ENCODE results near the gene CNTNAP2. TPM values are rescaled to one million over a fixed set of nuclear protein-coding genes. Genes with fewer than 3 reads are reported as not detected.

The CNTNAP2 gene
- total RNA-seq, 4 donors from 2014 or later: 0.29 to 0.88 (median 0.33) TPM; not detected in 1

DNA sequence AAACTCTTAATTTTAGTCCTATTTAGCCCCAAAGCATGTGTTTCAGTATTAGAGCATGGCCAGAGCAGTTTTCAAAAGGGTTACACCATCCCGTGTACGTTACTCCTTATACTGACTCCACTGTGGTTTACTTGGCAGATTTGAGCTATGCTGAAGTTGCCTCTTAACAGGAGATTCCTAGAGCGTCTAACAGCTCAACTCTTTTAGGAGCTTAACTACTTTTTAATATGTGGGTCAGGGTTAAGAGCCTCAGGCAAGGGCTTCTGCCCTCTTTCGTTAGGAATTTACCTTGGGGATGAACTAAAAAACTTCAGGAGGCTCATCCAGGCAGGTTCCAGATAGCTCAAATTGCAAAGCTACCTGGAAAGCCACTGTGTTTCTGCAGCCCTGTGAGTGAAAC lies 1799.2 kb downstream of the CNTNAP2 start:
- H3K4me3 ChIP-seq (replicated peaks in 1 of 3): no peak overlapping the region
- intact Hi-C loops (cut with DNase I): no loop called here
- H3K27me3 ChIP-seq: no peaks in the 10 kb centered on the region
- H3K27ac ChIP-seq: no peak overlapping the region
- no peaks in the 10 kb centered on the region for H3K4me1 ChIP-seq
- H3K36me3 ChIP-seq: no peaks in the 10 kb centered on the region
- no peak for DNase-seq
- 15 to 18% methylated on average over 4 of the region's 4 CpGs for WGBS, 2 donors
- TF ChIP-seq, protein P1, sequence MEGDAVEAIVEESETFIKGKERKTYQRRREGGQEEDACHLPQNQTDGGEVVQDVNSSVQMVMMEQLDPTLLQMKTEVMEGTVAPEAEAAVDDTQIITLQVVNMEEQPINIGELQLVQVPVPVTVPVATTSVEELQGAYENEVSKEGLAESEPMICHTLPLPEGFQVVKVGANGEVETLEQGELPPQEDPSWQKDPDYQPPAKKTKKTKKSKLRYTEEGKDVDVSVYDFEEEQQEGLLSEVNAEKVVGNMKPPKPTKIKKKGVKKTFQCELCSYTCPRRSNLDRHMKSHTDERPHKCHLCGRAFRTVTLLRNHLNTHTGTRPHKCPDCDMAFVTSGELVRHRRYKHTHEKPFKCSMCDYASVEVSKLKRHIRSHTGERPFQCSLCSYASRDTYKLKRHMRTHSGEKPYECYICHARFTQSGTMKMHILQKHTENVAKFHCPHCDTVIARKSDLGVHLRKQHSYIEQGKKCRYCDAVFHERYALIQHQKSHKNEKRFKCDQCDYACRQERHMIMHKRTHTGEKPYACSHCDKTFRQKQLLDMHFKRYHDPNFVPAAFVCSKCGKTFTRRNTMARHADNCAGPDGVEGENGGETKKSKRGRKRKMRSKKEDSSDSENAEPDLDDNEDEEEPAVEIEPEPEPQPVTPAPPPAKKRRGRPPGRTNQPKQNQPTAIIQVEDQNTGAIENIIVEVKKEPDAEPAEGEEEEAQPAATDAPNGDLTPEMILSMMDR (IDR thresholded peaks at IDR 0.05): no peak
- no peak for TF ChIP-seq POLR2A (IDR thresholded peaks at IDR 0.05)
- no peaks in the 10 kb centered on the region for H3K9me3 ChIP-seq

DNA sequence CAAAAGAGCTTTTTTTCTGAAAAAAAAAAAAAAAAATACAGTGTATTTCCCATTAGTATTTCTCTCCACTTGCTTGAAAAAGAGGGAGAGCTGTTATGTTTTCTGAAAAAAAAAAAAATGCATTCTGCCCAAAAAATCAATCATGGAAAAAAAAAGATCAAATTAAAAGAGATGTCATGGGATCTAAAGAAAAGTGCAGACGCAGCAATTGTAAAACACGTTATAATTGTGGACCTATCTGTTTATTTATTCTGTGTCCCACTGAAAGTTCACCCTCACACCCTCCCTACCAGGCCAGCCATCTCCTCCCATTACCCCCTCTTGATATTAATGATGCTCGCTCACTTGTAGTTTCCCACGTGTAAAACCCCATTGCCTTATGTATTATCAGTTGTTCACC lies 1800.0 kb downstream of the CNTNAP2 start:
- Histone ChIP-seq H3K27me3 (no peaks in the 10 kb centered on the region), H3K27ac (no peak overlapping the region), H3K36me3 (no peaks in the 10 kb centered on the region), H3K4me3 (replicated peaks in 1 of 3) (no peak overlapping the region), H3K4me1 (no peaks in the 10 kb centered on the region), H3K9me3 (no peaks in the 10 kb centered on the region)
- 83 to 84% methylated on average over 4 of the region's 4 CpGs for WGBS, 2 donors
- intact Hi-C loops (cut with DNase I): no loop called here
- no peak for DNase-seq
- no peak for TF ChIP-seq POLR2A (IDR thresholded peaks at IDR 0.05)
- TF ChIP-seq, protein P1 (IDR thresholded peaks at IDR 0.05): no peak

GRCh38 chr7:147923841-147924240 lies 1807.2 kb downstream of the CNTNAP2 start:
- no peak for DNase-seq
- no peaks in the 10 kb centered on the region for H3K4me1 ChIP-seq
- intact Hi-C loops (cut with DNase I): no loop called here
- no peak overlapping the region for H3K27ac ChIP-seq
- no peaks in the 10 kb centered on the region for H3K9me3 ChIP-seq
- H3K27me3 ChIP-seq: no peaks in the 10 kb centered on the region
- no peak for TF ChIP-seq POLR2A (IDR thresholded peaks at IDR 0.05)
- TF ChIP-seq, protein P1 (IDR thresholded peaks at IDR 0.05): no peak
- no peak overlapping the region for H3K4me3 ChIP-seq (replicated peaks in 1 of 3)
- WGBS, 2 donors: 94% methylated on average over 3 of the region's 3 CpGs
- no peaks in the 10 kb centered on the region for H3K36me3 ChIP-seq

DNA sequence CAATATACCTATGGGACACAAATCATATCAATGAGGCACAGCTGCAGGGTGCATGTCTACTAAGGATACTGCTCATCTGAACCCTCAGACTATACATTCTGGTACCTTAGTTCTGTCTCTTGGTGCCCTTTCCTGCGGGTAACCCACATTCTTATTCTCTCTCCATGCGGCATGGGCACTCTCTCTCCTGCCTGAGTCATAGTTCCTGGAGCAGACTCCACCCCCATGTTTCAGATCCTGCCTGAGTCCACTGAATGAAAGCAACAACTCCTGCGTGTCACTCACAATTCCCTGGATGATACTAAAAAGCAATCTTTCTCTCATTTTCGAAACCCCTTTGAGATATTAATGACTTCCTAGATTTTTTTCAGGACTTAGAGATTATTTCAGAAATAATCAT lies 1820.8 kb downstream of the CNTNAP2 start:
- TF ChIP-seq, protein P1 (IDR thresholded peaks at IDR 0.05): no peak
- TF ChIP-seq POLR2A (IDR thresholded peaks at IDR 0.05): no peak
- 84 to 90% methylated on average over 4 of the region's 4 CpGs for WGBS, 2 donors
- no peaks in the 10 kb centered on the region for H3K9me3 ChIP-seq
- intact Hi-C loops (cut with DNase I): no loop called here
- H3K4me3 ChIP-seq (replicated peaks in 1 of 3): no peak overlapping the region
- H3K27ac ChIP-seq: no peak overlapping the region
- DNase-seq: no peak
- no peaks in the 10 kb centered on the region for H3K36me3 ChIP-seq
- peaks cover 4 to 5% of the 10 kb centered on the region in 2 donors for H3K4me1 ChIP-seq
- no peaks in the 10 kb centered on the region for H3K27me3 ChIP-seq

GRCh38 chr7:147941381-147941780 lies 1824.8 kb downstream of the CNTNAP2 start:
- WGBS, 2 donors: 15 to 33% methylated on average over 3 of the region's 3 CpGs
- Histone ChIP-seq H3K4me1 (peaks cover 4 to 5% of the 10 kb centered on the region in 2 donors), H3K4me3 (replicated peaks in 1 of 3) (no peak overlapping the region), H3K27me3 (no peaks in the 10 kb centered on the region), H3K27ac (peak overlapping the region in 1 of 3 donors; percentile 7), H3K9me3 (no peaks in the 10 kb centered on the region), H3K36me3 (no peaks in the 10 kb centered on the region)
- intact Hi-C loops (cut with DNase I): no loop called here
- DNase-seq: peak; percentile 52 to 66
- TF ChIP-seq, protein P1 (IDR thresholded peaks at IDR 0.05): no peak
